GM21381 (cell line): Measurements from ENCODE around the gene STIP1.

Experiments used
- ATAC-seq: cut with Tn5 transposase; IDR thresholded peaks from one replicate; pipeline ENCODE4 v1.9.1; 2021; ENCODE audit warnings: mild to moderate bottlenecking, moderate library complexity; ENCODE audit not compliant: unreplicated experiment

The STIP1 gene

GRCh38 chr11:64196626-64197025 is 10.7 kb downstream of the STIP1 start:
- no peak for ATAC-seq

- ATAC-seq: no peak
These were observed 12.5 kb downstream of the STIP1 start for GRCh38 chr11:64198511-64198910.

GRCh38 chr11:64201543-64201942 is 15.6 kb downstream of the STIP1 start:
- ATAC-seq: no peak

- no peak for ATAC-seq
These were observed 17.0 kb downstream of the STIP1 start for GRCh38 chr11:64202992-64203391.

GRCh38 chr11:64203421-64204079 is 17.6 kb downstream of the STIP1 start:
- no peak for ATAC-seq

- no peak for ATAC-seq
These were observed 18.1 kb downstream of the STIP1 start for GRCh38 chr11:64204080-64204440.

GRCh38 chr11:64204464-64204989 is 18.6 kb downstream of the STIP1 start:
- no peak for ATAC-seq

- no peak for ATAC-seq
These were observed 20.7 kb downstream of the STIP1 start, which contains the start of gene FERMT3 for GRCh38 chr11:64206457-64207255. Gene FERMT3, plus strand, starts transcription at chr11:64206721. Its CDS starts 644 bp downstream, at chr11:64207365.

GRCh38 chr11:64207256-64208085 is 21.5 kb downstream of the STIP1 start:
- ATAC-seq: peak; percentile 57

- ATAC-seq: no peak
These were observed 22.3 kb downstream of the STIP1 start for GRCh38 chr11:64208086-64208795.

GRCh38 chr11:64208796-64209562 is 23.0 kb downstream of the STIP1 start:
- no peak for ATAC-seq

GRCh38 chr11:64209563-64209843 is 23.5 kb downstream of the STIP1 start:
- no peak for ATAC-seq

- no peak for ATAC-seq
These were observed 24.5 kb downstream of the STIP1 start for GRCh38 chr11:64210301-64211020.

- no peak for ATAC-seq
These were observed 25.4 kb downstream of the STIP1 start for GRCh38 chr11:64211181-64211872.

- ATAC-seq: no peak
These were observed 30.9 kb downstream of the STIP1 start for GRCh38 chr11:64216879-64217278.

- no peak for ATAC-seq
These were observed 32.8 kb downstream of the STIP1 start for GRCh38 chr11:64218628-64219353.

- ATAC-seq: no peak
These were observed 33.3 kb downstream of the STIP1 start for GRCh38 chr11:64219354-64219684.

GRCh38 chr11:64219755-64220154 is 33.8 kb downstream of the STIP1 start:
- no peak for ATAC-seq
